GM19035 (cell line): ENCODE measurements around the gene VAPB.

Experiments
- ATAC-seq: cut with Tn5 transposase; IDR thresholded peaks from one replicate; pipeline ENCODE4 v1.9.1; 2021; ENCODE audit not compliant: unreplicated experiment

The VAPB gene

GRCh38 chr20:58458342-58459057 is 69.5 kb downstream of the VAPB start:
- ATAC-seq, result peak; percentile 98

- peak; percentile 20 for ATAC-seq
Observed at GRCh38 chr20:58459058-58459750, 70.2 kb downstream of the VAPB start.

- no peak for ATAC-seq
Observed at GRCh38 chr20:58461104-58461503, 72.1 kb downstream of the VAPB start.

- ATAC-seq, result no peak
Observed at GRCh38 chr20:58461899-58462298, 72.9 kb downstream of the VAPB start.

GRCh38 chr20:58463256-58463655 is 74.2 kb downstream of the VAPB start:
- no peak for ATAC-seq

GRCh38 chr20:58464838-58465237 is 75.8 kb downstream of the VAPB start:
- no peak for ATAC-seq

GRCh38 chr20:58466095-58466708 is 77.2 kb downstream of the VAPB start:
- ATAC-seq, result no peak

- no peak for ATAC-seq
Observed at GRCh38 chr20:58466729-58467571, 77.9 kb downstream of the VAPB start.

GRCh38 chr20:58467572-58468527 is 78.8 kb downstream of the VAPB start:
- no peak for ATAC-seq

- ATAC-seq, result no peak
Observed at GRCh38 chr20:58469616-58470015, 80.6 kb downstream of the VAPB start.

GRCh38 chr20:58470336-58471192 is 81.5 kb downstream of the VAPB start:
- no peak for ATAC-seq

GRCh38 chr20:58471193-58472164 is 82.5 kb downstream of the VAPB start:
- ATAC-seq, result no peak

GRCh38 chr20:58472273-58473018 is 83.4 kb downstream of the VAPB start:
- no peak for ATAC-seq

GRCh38 chr20:58473453-58474425 is 84.7 kb downstream of the VAPB start:
- no peak for ATAC-seq

GRCh38 chr20:58475466-58475865 is 86.4 kb downstream of the VAPB start:
- ATAC-seq, result no peak

GRCh38 chr20:58478141-58478805 is 89.2 kb downstream of the VAPB start:
- no peak for ATAC-seq
